Ascending aorta (tissue), 2 donors: ENCODE measurements around the gene TMEM126B. TPM values are rescaled to one million over a fixed set of nuclear protein-coding genes. Genes with fewer than 3 reads are reported as not detected.

Experiments used
- DNase-seq, 2 donors: peaks; one replicate each; pipeline ENCODE4 v3.0.0-alpha.2; 2019; ENCODE audit warnings: low spot score in 2 of 2
- H3K27ac ChIP-seq, 2 donors: fragments of 200-600 bp; sonication (generic); one replicate each; pipeline ENCODE4 v1.5.1; 2016 to 2017; ENCODE audit warnings: mild to moderate bottlenecking in 1 of 2
- H3K27me3 ChIP-seq: fragments of 200-600 bp; sonication (generic); one replicate; pipeline ENCODE4 v1.5.1; 2017
- H3K36me3 ChIP-seq, 2 donors: fragments of 200-600 bp; sonication (generic); one replicate each; pipeline ENCODE4 v1.5.1; 2016
- H3K4me1 ChIP-seq, 2 donors: fragments of 200-600 bp; sonication (generic); one replicate each; pipeline ENCODE4 v1.5.1; 2016 to 2017; ENCODE audit warnings: mild to moderate bottlenecking in 1 of 2
- H3K4me3 ChIP-seq, 2 donors: fragments of 200-600 bp; sonication (generic); one replicate each; pipeline ENCODE4 v1.5.1; 2016 to 2017; ENCODE audit warnings: mild to moderate bottlenecking in 1 of 2
- H3K9me3 ChIP-seq, 2 donors: fragments of 200-600 bp; sonication (generic); one replicate each; pipeline ENCODE4 v1.5.1; 2016
- intact Hi-C: fragments of 100-400 bp; cut with DNase I; formaldehyde crosslinking; loops from one replicate; pipeline ENCODE4 v1.15.1; 2023
- total RNA-seq: library from RNA; depleted of rRNA; stranded (reverse); fragments of >200 nt; gene quantifications from one replicate; pipeline ENCODE4 v1.1.0, GENCODE V29; 2016
- TF ChIP-seq, protein P1 (sequence below), 3 experiments: fragments of 200-600 bp in 2 of 3; fragments of 450-650 bp in 1 of 3; sonication (generic) in 2 of 3; IDR thresholded peaks; one replicate each; pipeline ENCODE4 v1.5.1; 2016 to 2019; ENCODE audit warnings: antibody characterized with exemption in 3 of 3, mild to moderate bottlenecking in 1 of 3, moderate library complexity in 1 of 3

Gene TMEM126B
- total RNA-seq, 1 donor from 2014 or later, result 76.4 TPM

DNA sequence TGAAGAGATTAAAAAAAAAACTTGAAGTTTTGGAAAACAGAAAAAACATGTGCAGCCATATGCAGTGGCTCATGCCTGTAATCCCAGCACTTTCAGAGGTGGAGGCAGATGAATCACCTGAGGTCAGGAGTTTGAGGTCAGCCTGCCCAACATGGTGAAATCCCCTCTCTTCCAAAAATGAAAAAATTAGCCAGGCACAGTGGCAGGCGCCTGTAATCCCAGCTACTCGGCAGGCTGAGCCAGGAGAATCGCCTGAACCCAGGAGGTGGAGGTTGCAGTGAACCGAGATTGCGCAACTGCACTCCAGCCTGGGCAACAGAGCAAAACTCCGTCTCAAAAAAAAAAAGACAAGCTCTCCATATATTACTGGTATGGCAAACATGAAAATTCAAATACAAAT lies 8.9 kb upstream of the TMEM126B start:
- no peak for DNase-seq
- H3K27me3 ChIP-seq, result no peaks in the 10 kb centered on the region
- no peaks in the 10 kb centered on the region for H3K4me1 ChIP-seq
- no peaks in the 10 kb centered on the region for H3K36me3 ChIP-seq
- no peaks in the 10 kb centered on the region for H3K9me3 ChIP-seq
- TF ChIP-seq, protein P1, sequence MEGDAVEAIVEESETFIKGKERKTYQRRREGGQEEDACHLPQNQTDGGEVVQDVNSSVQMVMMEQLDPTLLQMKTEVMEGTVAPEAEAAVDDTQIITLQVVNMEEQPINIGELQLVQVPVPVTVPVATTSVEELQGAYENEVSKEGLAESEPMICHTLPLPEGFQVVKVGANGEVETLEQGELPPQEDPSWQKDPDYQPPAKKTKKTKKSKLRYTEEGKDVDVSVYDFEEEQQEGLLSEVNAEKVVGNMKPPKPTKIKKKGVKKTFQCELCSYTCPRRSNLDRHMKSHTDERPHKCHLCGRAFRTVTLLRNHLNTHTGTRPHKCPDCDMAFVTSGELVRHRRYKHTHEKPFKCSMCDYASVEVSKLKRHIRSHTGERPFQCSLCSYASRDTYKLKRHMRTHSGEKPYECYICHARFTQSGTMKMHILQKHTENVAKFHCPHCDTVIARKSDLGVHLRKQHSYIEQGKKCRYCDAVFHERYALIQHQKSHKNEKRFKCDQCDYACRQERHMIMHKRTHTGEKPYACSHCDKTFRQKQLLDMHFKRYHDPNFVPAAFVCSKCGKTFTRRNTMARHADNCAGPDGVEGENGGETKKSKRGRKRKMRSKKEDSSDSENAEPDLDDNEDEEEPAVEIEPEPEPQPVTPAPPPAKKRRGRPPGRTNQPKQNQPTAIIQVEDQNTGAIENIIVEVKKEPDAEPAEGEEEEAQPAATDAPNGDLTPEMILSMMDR (IDR thresholded peaks at IDR 0.05), result no peak
- H3K27ac ChIP-seq, result no peak overlapping the region
- H3K4me3 ChIP-seq, result no peak overlapping the region
- intact Hi-C loops, result no loop called here

GRCh38 chr11:85620256-85620655 lies 8.1 kb upstream of the TMEM126B start:
- no peak for DNase-seq
- H3K27ac ChIP-seq, result no peak overlapping the region
- H3K4me1 ChIP-seq, result no peaks in the 10 kb centered on the region
- H3K9me3 ChIP-seq, result no peaks in the 10 kb centered on the region
- TF ChIP-seq, protein P1 (IDR thresholded peaks at IDR 0.05), result no peak
- H3K36me3 ChIP-seq, result no peaks in the 10 kb centered on the region
- no peaks in the 10 kb centered on the region for H3K27me3 ChIP-seq
- intact Hi-C loops, result loop anchor here (10.0 kb wide), 1 partner anchor 625 kb away; the partner anchor contains the start of gene EED
- H3K4me3 ChIP-seq, result no peak overlapping the region

DNA sequence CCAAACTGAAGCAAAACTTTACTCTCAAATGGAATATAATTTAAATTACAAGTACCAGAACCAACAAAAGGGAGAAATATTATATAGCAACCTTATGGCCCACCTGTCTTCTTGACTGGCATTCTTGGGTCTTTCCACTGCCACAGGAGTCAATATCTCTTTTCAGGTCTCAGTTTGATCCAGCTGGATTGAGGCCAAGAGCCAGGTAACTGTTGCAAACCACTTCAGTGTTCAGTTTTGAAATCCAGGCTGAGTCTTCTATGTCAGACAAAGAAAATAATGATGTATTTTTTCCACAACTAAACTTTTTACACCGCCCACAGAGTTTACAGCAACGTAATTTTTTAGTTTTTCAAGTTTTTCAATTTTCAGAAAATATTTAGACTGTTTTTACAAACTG lies 1.9 kb upstream of the TMEM126B start:
- intact Hi-C loops, result loop anchor here (10.0 kb wide), 1 partner anchor 618 kb away; the partner anchor contains the start of gene EED
- H3K9me3 ChIP-seq, result no peaks in the 10 kb centered on the region
- H3K36me3 ChIP-seq, result no peaks in the 10 kb centered on the region
- H3K27me3 ChIP-seq, result no peaks in the 10 kb centered on the region
- DNase-seq, result no peak
- H3K27ac ChIP-seq, result peak overlapping the region; percentile 92 to 97
- peaks cover 0 to 6% of the 10 kb centered on the region in 2 donors for H3K4me1 ChIP-seq
- H3K4me3 ChIP-seq, result peak overlapping the region; percentile 51 to 88
- TF ChIP-seq, protein P1 (IDR thresholded peaks at IDR 0.05), result no peak

DNA sequence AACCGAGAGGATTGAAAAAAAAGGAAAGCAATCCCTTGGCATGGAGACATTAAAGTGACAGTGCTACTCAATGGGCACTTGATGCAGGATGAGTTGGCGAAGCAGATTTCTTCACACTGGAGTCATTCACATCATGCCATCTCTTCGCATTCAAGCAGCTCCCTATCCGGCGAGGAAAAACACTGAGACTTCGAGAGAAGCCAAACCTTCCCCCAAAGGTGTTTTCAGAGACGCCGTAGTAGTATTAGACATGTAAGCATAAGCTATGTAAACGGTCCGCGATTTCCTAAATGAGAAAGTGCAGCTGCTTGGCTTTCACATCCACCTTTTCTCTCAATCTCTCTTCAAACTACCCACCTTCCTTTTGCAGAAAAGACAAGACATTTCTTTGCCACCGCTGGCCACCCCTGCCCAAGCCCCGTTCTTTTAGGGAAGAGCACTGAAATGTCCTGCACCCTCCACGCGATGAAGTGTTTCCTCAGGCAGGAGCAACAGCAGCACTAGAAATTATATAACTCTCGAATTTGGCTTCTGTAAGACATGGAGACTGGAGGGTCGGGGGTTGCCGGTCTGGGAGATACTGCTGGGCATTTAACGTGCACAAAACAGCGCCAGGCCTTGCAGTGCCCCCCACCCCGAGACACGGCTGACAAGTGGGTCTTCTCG lies 928 bp upstream of the TMEM126B start, which contains the start of gene DLG2:
Gene DLG2 (minus strand): TSS at position 13 of the 666 bp plus-strand sequence.
- peak within 1 kb of the TSS; percentile 51 to 88 for H3K4me3 ChIP-seq
- H3K27me3 ChIP-seq, result no peaks in the 10 kb centered on the region
- peak in 1 of 2 donors; percentile 67 for DNase-seq
- peaks cover 0 to 6% of the 10 kb centered on the region in 2 donors for H3K4me1 ChIP-seq
- H3K27ac ChIP-seq, result peak within 1 kb of the TSS; percentile 92 to 97
- TF ChIP-seq, protein P1 (IDR thresholded peaks at IDR 0.05), result no peak
- peaks cover 0 to 5% of the 10 kb centered on the region in 2 donors for H3K36me3 ChIP-seq
- intact Hi-C loops, result loop anchor here (10.0 kb wide), 1 partner anchor 617 kb away; the partner anchor contains the start of gene EED
- H3K9me3 ChIP-seq, result no peaks in the 10 kb centered on the region

DNA sequence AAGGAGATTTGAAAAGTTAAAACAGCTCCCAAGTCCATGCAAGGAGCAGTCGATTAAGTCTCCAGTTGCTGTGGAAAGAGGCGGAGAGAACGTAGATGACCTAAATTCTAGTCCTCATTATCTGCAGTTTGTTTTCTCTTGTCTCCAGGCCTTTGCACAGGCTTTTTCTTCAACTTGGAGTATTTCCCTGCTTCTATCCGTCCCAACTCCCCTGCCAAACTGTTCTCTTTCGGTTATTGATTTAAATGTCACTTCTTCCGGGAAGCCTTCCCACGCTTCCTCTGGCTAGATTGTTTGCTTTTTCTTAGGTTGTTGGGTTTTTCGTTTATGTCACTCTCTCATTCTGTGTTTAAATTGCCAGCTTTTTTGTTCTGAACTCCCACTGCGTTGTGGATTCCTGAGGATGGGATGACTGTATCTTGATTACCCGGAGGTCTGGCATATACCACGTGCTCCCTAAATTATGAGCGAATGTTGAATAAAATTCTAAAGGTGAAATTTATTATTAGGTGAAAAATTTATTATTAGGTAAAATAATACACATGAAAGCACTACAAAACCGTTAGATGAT lies 463 bp downstream of the TMEM126B start:
- DNase-seq, result no peak
- Histone ChIP-seq H3K4me3 (peak overlapping the region; percentile 51 to 88), H3K9me3 (no peaks in the 10 kb centered on the region), H3K36me3 (peaks cover under 1 to 6% of the 10 kb centered on the region in 2 donors), H3K27ac (peak overlapping the region; percentile 79 to 92), H3K27me3 (no peaks in the 10 kb centered on the region), H3K4me1 (peaks cover 0 to 6% of the 10 kb centered on the region in 2 donors)
- TF ChIP-seq, protein P1 (IDR thresholded peaks at IDR 0.05), result no peak
- intact Hi-C loops, result loop anchor here (1.0 to 10.0 kb wide), 4 partner anchors 18 to 616 kb away; partner anchors contain the start of genes EED and TMEM126A
